Measurements from ENCODE around the gene TMEM231. TPM values are rescaled to one million over a fixed set of nuclear protein-coding genes. Genes with fewer than 3 reads are reported as not detected.
"Not testable (repeated sequence)": the region's sequence is repeated elsewhere in the genome, so short reads cannot be mapped to it uniquely, and the experiment has no call there.

TMEM231 gene
- 1 to 10 TPM; 2.1 to 3.2 TPM for total RNA-seq

DNA sequence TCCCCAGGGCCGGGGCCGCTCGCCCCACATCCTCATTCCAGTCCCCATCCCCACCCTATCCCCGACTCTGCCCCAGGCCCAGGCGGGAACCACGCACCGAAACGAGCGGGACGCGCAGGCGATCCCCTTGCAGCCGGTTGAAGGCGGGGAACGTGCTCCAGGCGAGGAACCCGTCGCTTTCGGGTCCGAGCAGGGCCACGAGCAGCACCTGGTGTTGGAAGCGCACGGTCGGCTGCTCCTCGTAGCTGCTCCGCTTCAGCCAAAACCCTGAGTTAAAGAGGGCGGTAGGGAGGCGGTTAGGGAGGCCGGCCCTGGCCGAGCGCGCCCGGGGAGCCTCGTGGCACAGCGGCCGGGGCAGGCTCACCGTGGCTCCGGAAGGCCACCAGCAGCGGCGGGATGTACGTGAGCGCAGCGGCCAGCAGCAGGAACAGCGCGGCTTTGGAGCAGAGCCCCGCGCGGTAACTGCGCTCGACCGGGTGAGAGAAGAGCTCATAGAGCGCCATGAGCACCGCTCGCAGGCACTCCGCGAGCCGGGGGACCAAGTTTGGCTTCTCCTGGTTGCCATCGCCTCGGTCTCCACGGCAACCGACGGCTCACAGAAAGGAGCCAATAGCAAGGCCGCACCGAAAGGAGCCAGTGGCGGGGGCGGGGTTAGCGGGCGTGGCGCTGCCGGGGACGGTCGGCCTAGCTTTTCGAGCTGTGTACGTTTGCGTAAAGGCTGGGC, at the start of gene TMEM231:
TMEM231 (minus strand) TSS at position 546 of the 724 bp plus-strand sequence; CDS start at position 503, 43 bp downstream.
- Mint-ChIP-seq H3K4me3 (peak within 1 kb of the TSS; percentile 95), H3K9me3 (no peaks in the 10 kb centered on the region), H3K27me3 (peaks cover 2% of the 10 kb centered on the region), H3K27ac (peak within 1 kb of the TSS; percentile 93), H3K4me1 (peaks cover 5% of the 10 kb centered on the region), H3K36me3 (ENCODE audit: low read depth) (no peaks in the 10 kb centered on the region)
- peak; percentile 98 for ATAC-seq (replicated peaks)

DNA sequence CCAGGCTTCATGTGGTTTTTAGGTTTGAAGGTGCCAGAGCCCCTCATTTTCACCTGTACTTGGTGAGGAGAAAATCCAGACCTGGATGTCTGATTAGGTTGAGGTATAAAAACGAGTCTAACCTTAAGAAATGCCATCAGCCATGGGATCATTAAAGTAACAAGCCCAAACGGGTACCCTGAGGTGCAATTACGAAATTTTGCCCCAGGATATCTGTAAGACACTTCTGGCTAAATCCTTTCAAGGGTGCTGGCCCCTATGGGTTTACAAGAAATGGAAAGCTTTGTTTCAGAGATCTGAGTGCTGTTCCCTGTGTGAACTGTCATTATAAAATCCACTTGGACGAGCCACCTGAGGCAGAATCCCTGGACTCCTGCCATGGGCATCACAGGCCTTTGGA, 47.2 kb upstream of the TMEM231 start:
- Mint-ChIP-seq H3K27ac (no peak overlapping the region), H3K4me1 (no peaks in the 10 kb centered on the region), H3K9me3 (peaks cover 7% of the 10 kb centered on the region), H3K4me3 (no peak overlapping the region), H3K27me3 (no peaks in the 10 kb centered on the region), H3K36me3 (ENCODE audit: low read depth) (peaks cover 88% of the 10 kb centered on the region)
- ATAC-seq (replicated peaks) = no peak

DNA sequence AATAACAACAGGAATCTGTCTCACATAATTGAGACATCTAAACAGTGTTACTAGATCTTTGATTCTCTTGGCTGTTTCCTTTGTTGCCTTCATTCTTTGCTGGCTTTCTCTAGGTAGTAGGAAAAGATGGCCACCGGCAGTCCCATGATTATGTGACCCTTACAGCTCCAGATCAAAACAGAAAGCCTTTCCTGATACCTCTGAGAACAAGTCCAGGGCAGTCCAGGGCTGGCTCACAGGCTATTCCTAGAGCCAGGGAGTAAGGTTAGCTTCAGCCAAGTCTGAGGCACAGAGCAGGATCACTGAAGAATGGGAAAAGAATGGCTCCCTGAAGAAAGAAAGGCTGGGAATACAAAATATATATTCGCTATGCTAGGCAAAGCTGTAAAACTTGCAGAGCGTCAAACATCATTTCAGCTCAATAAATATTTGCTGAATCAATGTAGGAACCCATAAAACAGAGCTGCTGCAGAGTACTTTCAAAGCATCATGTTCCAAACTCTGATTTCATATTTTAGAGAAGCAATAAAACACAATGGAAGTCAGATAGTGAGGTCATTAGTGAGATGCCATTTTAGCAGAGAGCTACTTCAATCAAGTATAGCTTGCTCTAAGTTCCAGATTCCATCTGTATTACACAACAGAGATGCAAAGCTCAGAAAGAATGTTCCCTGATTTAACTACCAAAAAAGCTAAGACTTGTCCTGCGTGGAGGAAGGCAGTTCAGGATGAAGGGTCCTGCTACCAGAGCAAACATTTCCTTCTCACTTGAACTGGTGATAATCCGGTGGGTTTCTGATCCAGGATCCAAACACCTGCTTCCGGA, 43.6 kb upstream of the TMEM231 start:
- no peak for ATAC-seq (replicated peaks)
- Mint-ChIP-seq H3K27me3 (no peaks in the 10 kb centered on the region), H3K4me3 (no peak overlapping the region), H3K4me1 (no peaks in the 10 kb centered on the region), H3K36me3 (ENCODE audit: low read depth) (peaks cover 82% of the 10 kb centered on the region), H3K9me3 (peaks cover 7% of the 10 kb centered on the region), H3K27ac (no peak overlapping the region)

DNA sequence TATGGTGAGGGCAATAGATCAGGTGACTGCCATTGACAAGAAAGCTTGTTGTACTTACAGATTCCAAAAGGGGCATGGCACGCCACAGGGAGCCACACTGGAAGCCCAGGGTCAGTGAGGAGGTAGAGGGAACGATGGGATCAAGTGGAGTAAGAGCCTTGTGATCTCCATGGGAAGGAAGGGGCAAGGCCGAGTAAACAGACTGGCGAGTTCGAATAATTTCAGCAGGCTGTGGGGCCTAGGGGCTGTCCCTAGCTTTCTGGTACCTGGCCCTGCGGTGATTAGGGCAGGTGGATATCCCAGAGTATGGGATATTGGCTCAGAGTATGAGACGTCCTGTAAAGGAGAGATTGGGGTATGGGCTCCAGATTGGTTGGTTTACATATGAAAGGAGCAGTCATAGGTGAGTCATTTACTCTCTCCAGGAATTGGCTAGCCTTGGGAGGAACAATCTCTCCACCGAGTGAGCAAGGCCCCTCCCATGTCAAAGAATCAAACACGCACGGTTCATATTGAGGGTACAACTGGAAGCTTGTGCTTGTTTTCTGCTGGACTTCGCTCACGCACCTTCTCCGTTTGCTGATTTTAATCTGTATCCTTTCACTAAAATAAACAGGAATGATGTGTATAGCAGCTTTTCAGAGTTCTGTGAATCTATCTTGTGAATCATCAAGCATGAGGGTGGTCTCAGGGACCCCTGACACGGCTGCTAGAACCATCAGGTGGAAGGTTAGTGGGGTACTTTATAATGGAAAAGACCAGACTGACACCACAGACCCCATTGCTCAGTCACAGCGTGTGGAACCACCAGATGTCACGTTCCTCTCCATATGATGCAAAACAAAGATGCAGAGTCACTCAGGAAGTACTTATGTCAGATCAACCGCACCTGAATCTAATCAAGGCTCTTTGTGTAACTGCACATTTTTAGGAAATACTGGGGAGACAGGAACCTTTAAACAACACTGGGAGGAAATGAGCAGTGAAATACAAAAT, 38.1 kb upstream of the TMEM231 start:
- H3K36me3 Mint-ChIP-seq (ENCODE audit: low read depth) = peaks cover 35% of the 10 kb centered on the region
- ATAC-seq (replicated peaks) = peak; percentile 90
- H3K4me3 Mint-ChIP-seq = peak overlapping the region; percentile 8
- no peaks in the 10 kb centered on the region for H3K27me3 Mint-ChIP-seq
- H3K27ac Mint-ChIP-seq = peak overlapping the region; percentile 40
- peaks cover 4% of the 10 kb centered on the region for H3K4me1 Mint-ChIP-seq
- H3K9me3 Mint-ChIP-seq = no peaks in the 10 kb centered on the region

DNA sequence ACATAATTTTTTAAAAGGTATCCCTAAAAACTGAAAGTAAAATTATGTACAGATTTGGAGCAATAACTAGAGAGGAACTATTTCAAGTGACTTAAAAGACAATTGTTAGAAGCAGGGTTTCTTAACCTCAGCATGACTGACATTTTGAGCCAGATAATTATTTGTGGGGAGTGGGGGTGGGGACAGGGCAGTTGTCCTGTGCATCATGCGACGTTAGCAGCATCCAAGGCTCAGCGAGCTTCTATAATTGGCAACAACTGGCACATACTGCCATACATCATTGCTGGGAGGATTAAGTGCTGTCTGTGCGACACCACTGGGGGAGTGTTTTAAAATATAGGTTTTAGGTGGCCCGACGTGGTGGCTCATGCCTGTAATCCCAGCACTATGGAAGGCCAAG, 37.3 kb upstream of the TMEM231 start:
- Mint-ChIP-seq H3K27me3 (no peaks in the 10 kb centered on the region), H3K4me3 (no peak overlapping the region), H3K36me3 (ENCODE audit: low read depth) (peaks cover 37% of the 10 kb centered on the region), H3K9me3 (no peaks in the 10 kb centered on the region), H3K4me1 (peaks cover 4% of the 10 kb centered on the region), H3K27ac (no peak overlapping the region)
- ATAC-seq (replicated peaks) = no peak

- not testable (repeated sequence) for H3K4me3 Mint-ChIP-seq, H3K27me3 Mint-ChIP-seq
These were observed 35.9 kb upstream of the TMEM231 start for GRCh38 chr16:75591927-75592326.

GRCh38 chr16:75590920-75591843, 35.1 kb upstream of the TMEM231 start:
- no peak overlapping the region for H3K4me3 Mint-ChIP-seq
- H3K36me3 Mint-ChIP-seq (ENCODE audit: low read depth) = peaks cover 21% of the 10 kb centered on the region
- ATAC-seq (replicated peaks) = no peak
- peaks cover 4% of the 10 kb centered on the region for H3K4me1 Mint-ChIP-seq
- H3K27ac Mint-ChIP-seq = no peak overlapping the region
- no peaks in the 10 kb centered on the region for H3K9me3 Mint-ChIP-seq
- no peaks in the 10 kb centered on the region for H3K27me3 Mint-ChIP-seq

More at GRCh38 chr16:75591927-75592326, 35.9 kb upstream of the TMEM231 start:
- not testable (repeated sequence) for H3K9me3 Mint-ChIP-seq; H3K27ac Mint-ChIP-seq; ATAC-seq (replicated peaks); H3K4me1 Mint-ChIP-seq
- H3K36me3 Mint-ChIP-seq (ENCODE audit: low read depth) = peaks cover 24% of the 10 kb centered on the region

DNA sequence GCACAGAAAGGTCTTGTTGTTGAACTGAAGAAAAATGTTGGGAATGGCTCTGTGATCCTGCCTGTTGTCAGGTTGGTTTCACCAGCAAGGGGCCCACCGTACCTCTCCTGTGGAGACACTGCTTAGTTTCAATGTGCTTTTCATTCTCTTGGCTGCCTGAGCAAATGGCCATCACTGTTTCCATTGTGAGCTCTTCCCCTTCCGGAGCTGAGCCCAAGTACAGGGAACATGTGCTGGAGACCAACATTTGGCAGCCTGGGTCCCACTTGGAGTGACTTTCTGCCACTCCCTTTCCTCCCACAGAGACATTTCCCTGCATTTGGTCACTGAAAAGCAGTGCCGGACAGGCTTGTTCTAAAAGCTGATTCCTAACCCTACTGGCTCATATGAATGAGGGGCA, 33.3 kb upstream of the TMEM231 start:
- Mint-ChIP-seq H3K27ac (no peak overlapping the region), H3K4me1 (peaks cover 16% of the 10 kb centered on the region), H3K9me3 (no peaks in the 10 kb centered on the region), H3K27me3 (no peaks in the 10 kb centered on the region), H3K4me3 (no peak overlapping the region), H3K36me3 (ENCODE audit: low read depth) (peaks cover 8% of the 10 kb centered on the region)
- ATAC-seq (replicated peaks) = no peak

DNA sequence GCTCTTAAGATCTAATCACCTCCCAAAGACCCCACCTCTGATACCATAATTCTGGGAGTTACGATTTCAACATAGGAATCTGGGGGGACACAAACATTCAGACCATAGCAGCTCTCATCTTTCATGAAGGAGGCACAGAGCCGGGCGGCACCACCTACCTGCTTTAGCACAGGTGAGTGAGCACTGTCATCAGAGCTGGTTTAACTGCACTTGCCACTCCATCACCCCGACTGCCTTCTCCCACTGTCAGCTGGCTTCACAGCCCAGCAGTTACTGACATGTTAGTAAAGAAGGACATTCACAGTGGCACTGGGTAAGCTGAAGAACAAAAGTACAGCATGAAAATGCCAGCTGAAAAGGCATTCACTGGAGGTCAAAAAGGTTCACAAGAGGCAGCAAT, 32.7 kb upstream of the TMEM231 start:
- Mint-ChIP-seq H3K27ac (peak overlapping the region; percentile 62), H3K4me1 (peaks cover 15% of the 10 kb centered on the region), H3K36me3 (ENCODE audit: low read depth) (peaks cover 7% of the 10 kb centered on the region), H3K27me3 (no peaks in the 10 kb centered on the region), H3K4me3 (no peak overlapping the region), H3K9me3 (no peaks in the 10 kb centered on the region)
- ATAC-seq (replicated peaks) = no peak

DNA sequence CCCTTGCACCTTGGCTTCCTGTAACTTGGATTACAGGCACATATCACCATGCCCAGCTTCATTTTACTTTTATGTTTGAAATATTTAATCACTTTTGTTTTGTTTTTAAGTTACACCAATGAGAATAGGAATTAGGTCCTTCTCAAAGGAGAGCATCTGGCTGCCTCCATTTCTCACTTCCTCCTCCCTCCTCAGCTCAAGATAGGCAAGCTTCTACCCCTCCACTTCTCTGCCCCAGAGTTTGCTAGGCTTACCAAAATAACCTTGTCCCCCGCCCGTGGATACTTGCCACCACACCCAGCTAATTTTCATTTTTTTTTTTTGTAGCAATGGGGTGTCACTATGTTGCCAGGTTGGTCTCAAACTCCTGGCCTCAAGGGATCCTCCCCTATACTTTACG, 28.1 kb upstream of the TMEM231 start:
- peak overlapping the region; percentile 26 for H3K27ac Mint-ChIP-seq
- H3K9me3 Mint-ChIP-seq = no peaks in the 10 kb centered on the region
- no peak for ATAC-seq (replicated peaks)
- H3K27me3 Mint-ChIP-seq = no peaks in the 10 kb centered on the region
- peaks cover 14% of the 10 kb centered on the region for H3K4me1 Mint-ChIP-seq
- H3K36me3 Mint-ChIP-seq (ENCODE audit: low read depth) = peaks cover 28% of the 10 kb centered on the region
- H3K4me3 Mint-ChIP-seq = no peak overlapping the region

- H3K4me3 Mint-ChIP-seq = no peak overlapping the region
These were observed 23.3 kb upstream of the TMEM231 start for GRCh38 chr16:75579281-75579834.

DNA sequence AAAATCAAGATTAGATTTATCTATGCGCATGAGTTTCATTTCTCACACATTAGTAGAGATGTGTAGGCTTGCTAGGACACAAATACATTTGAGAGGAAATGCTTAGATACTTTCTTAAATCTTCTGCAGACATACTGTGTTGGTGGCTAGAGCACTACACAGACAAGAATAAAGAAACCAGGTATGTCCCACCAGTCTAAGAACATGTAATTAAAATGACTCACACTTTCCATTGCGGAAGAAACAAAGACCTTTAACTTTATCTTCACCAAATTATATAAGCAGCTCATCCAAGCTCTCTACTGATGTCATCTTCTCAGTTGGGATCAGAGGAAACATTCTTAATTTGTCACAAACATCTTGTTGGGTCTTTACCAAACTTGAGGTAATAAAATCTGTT, 22.7 kb upstream of the TMEM231 start:
- H3K36me3 Mint-ChIP-seq (ENCODE audit: low read depth) = peaks cover 72% of the 10 kb centered on the region
- peak overlapping the region; percentile 9 for H3K27ac Mint-ChIP-seq
- no peaks in the 10 kb centered on the region for H3K27me3 Mint-ChIP-seq
- peaks cover 9% of the 10 kb centered on the region for H3K4me1 Mint-ChIP-seq
- no peak for ATAC-seq (replicated peaks)
- H3K4me3 Mint-ChIP-seq = no peak overlapping the region
- no peaks in the 10 kb centered on the region for H3K9me3 Mint-ChIP-seq

More at GRCh38 chr16:75579281-75579834, 23.3 kb upstream of the TMEM231 start:
- ATAC-seq (replicated peaks) = no peak
- H3K9me3 Mint-ChIP-seq = no peaks in the 10 kb centered on the region
- H3K27ac Mint-ChIP-seq = peak overlapping the region; percentile 9
- peaks cover 66% of the 10 kb centered on the region for H3K36me3 Mint-ChIP-seq (ENCODE audit: low read depth)
- no peaks in the 10 kb centered on the region for H3K27me3 Mint-ChIP-seq
- peaks cover 8% of the 10 kb centered on the region for H3K4me1 Mint-ChIP-seq

- Mint-ChIP-seq H3K36me3 (ENCODE audit: low read depth) (peaks cover 77% of the 10 kb centered on the region), H3K4me3 (no peak overlapping the region), H3K4me1 (peaks cover 14% of the 10 kb centered on the region), H3K9me3 (no peaks in the 10 kb centered on the region), H3K27ac (peak overlapping the region; percentile 9), H3K27me3 (no peaks in the 10 kb centered on the region)
- no peak for ATAC-seq (replicated peaks)
These were observed 22.2 kb upstream of the TMEM231 start for GRCh38 chr16:75578212-75578611.
